Hepatocyte (in vitro differentiated cells): ENCODE data around the gene HNRNPA2B1.

ENCODE experiments used
- EZH2phosphoT487 ChIP-seq: fragments of 200-600 bp; sonication (generic); IDR thresholded peaks from one replicate; pipeline ENCODE4 v1.6.1; 2018; ENCODE audit warnings: antibody characterized with exemption, mild to moderate bottlenecking, low read depth, moderate library complexity; ENCODE audit not compliant: unreplicated experiment, severe bottlenecking
- TF ChIP-seq, protein P1 (sequence below): fragments of 200-600 bp; sonication (generic); IDR thresholded peaks from 2 replicates; pipeline ENCODE4 v1.5.1; 2016; ENCODE audit warnings: antibody characterized with exemption, mild to moderate bottlenecking; ENCODE audit not compliant: poor library complexity

DNA sequence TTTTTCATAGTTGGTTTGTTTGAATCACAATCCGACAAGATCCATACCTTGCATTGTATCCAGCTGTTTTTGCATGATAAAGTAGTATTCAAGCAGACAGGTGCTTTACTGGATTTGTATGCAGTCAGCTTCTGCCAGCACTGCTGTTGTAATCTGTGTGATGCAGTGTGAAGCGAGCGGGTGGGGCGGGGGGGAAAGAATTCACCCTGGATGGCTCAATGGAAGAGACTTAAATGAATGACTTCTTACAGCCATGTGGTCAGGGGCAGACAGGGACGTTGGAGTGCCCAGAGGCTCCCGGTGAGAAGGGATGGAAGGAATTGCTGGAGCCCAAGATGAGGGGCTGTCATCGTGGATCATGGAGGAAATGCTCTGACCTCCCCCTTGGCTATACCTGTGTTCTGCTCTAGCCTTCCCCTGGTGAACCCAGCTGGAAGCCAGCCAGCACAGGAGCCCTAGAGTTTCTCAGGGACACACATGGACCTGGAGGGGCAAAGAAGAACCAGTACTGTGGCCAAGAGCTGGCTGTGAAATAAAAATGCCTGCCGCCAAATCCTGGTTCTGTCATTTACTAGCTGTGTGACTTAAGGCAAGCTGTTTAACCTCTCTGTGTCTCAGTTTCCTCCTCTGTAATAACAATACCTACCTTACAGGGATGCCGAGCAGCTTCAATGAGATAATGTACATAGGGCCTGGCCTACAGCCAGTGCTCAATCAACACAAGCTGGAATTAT, 34.4 kb downstream of the HNRNPA2B1 start:
- TF ChIP-seq, protein P1, sequence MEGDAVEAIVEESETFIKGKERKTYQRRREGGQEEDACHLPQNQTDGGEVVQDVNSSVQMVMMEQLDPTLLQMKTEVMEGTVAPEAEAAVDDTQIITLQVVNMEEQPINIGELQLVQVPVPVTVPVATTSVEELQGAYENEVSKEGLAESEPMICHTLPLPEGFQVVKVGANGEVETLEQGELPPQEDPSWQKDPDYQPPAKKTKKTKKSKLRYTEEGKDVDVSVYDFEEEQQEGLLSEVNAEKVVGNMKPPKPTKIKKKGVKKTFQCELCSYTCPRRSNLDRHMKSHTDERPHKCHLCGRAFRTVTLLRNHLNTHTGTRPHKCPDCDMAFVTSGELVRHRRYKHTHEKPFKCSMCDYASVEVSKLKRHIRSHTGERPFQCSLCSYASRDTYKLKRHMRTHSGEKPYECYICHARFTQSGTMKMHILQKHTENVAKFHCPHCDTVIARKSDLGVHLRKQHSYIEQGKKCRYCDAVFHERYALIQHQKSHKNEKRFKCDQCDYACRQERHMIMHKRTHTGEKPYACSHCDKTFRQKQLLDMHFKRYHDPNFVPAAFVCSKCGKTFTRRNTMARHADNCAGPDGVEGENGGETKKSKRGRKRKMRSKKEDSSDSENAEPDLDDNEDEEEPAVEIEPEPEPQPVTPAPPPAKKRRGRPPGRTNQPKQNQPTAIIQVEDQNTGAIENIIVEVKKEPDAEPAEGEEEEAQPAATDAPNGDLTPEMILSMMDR, result no peak
- no peak for TF ChIP-seq EZH2phosphoT487
